ENCODE measurements around the gene ARL8A. TPM values are rescaled to one million over a fixed set of nuclear protein-coding genes. Genes with fewer than 3 reads are reported as not detected.
"Not testable (repeated sequence)": the region's sequence is repeated elsewhere in the genome, so short reads cannot be mapped to it uniquely, and the experiment has no call there.

Gene ARL8A
- total RNA-seq, 2 donors from 2014 or later, result 18.1 to 21.0 TPM

- TF ChIP-seq POLR2A (IDR thresholded peaks at IDR 0.05), result no peak
- TF ChIP-seq CTCF (IDR thresholded peaks at IDR 0.05), result no peak
- H3K4me3 ChIP-seq, result no peak overlapping the region
- no peak overlapping the region for H3K27ac ChIP-seq
- DNase-seq (no peak), ATAC-seq (no peak)
- no peaks in the 10 kb centered on the region for H3K4me1 ChIP-seq
- H3K9me3 ChIP-seq, result no peaks in the 10 kb centered on the region
- no peaks in the 10 kb centered on the region for H3K27me3 ChIP-seq
- 50 to 74% methylated on average over 2 to 7 of the region's 7 CpGs for WGBS, 2 donors
- H3K36me3 ChIP-seq (replicated peaks in 1 of 2; ENCODE audit: insufficient read depth in 1 of 2, low read depth in 2 of 2), result no peaks in the 10 kb centered on the region
- intact Hi-C loops (cut with DNase I), result loop anchor here (5.0 kb wide), 1 partner anchor 131 kb away; no protein-coding TSS in a partner anchor
Observed at GRCh38 chr1:202186327-202186726, 41.8 kb upstream of the ARL8A start.

- H3K9me3 ChIP-seq, result no peaks in the 10 kb centered on the region
- H3K27me3 ChIP-seq, result no peaks in the 10 kb centered on the region
- intact Hi-C loops (cut with DNase I), result loop anchor here (5.0 kb wide), 1 partner anchor 132 kb away; no protein-coding TSS in a partner anchor
- TF ChIP-seq CTCF (IDR thresholded peaks at IDR 0.05) (peak; percentile 58 to 85 (median 67)), POLR2A (IDR thresholded peaks at IDR 0.05) (no peak)
- H3K36me3 ChIP-seq (replicated peaks in 1 of 2; ENCODE audit: insufficient read depth in 1 of 2, low read depth in 2 of 2), result no peaks in the 10 kb centered on the region
- DNase-seq (peak; percentile 78 to 87 (median 82)), ATAC-seq (peak; percentile 76)
- WGBS, 2 donors, result 11 to 15% methylated on average over 12 to 19 of the region's 19 CpGs
- no peak overlapping the region for H3K4me3 ChIP-seq
- H3K4me1 ChIP-seq, result no peaks in the 10 kb centered on the region
- no peak overlapping the region for H3K27ac ChIP-seq
Observed at GRCh38 chr1:202184750-202185460, 40.4 kb upstream of the ARL8A start.

GRCh38 chr1:202182040-202182877 lies 37.7 kb upstream of the ARL8A start:
- no peaks in the 10 kb centered on the region for H3K9me3 ChIP-seq
- no peaks in the 10 kb centered on the region for H3K4me1 ChIP-seq
- no peak for ATAC-seq
- H3K27ac ChIP-seq, result no peak overlapping the region
- DNase-seq, result no peak
- no peak overlapping the region for H3K4me3 ChIP-seq
- no peaks in the 10 kb centered on the region for H3K27me3 ChIP-seq
- WGBS, 2 donors, result 76 to 86% methylated on average over 7 to 8 of the region's 8 CpGs
- no peak for TF ChIP-seq CTCF (IDR thresholded peaks at IDR 0.05)
- H3K36me3 ChIP-seq (replicated peaks in 1 of 2; ENCODE audit: insufficient read depth in 1 of 2, low read depth in 2 of 2), result no peaks in the 10 kb centered on the region
- intact Hi-C loops (cut with DNase I), result no loop called here

- H3K4me1 ChIP-seq, result no peaks in the 10 kb centered on the region
- DNase-seq (no peak), ATAC-seq (no peak)
- H3K27ac ChIP-seq, result no peak overlapping the region
- no peaks in the 10 kb centered on the region for H3K9me3 ChIP-seq
- TF ChIP-seq POLR2A (IDR thresholded peaks at IDR 0.05) (no peak), CTCF (IDR thresholded peaks at IDR 0.05) (no peak)
- no peak overlapping the region for H3K4me3 ChIP-seq
- no peaks in the 10 kb centered on the region for H3K27me3 ChIP-seq
- WGBS, 2 donors, result 69% methylated on average over 7 of the region's 7 CpGs; no CpG with 5 or more reads in 1 of the 2 donors
- no peaks in the 10 kb centered on the region for H3K36me3 ChIP-seq (replicated peaks in 1 of 2; ENCODE audit: insufficient read depth in 1 of 2, low read depth in 2 of 2)
- intact Hi-C loops (cut with DNase I), result no loop called here
Observed at GRCh38 chr1:202181586-202181985, 37.0 kb upstream of the ARL8A start.

GRCh38 chr1:202180751-202181139 lies 36.2 kb upstream of the ARL8A start:
- H3K4me3 ChIP-seq; H3K36me3 ChIP-seq (replicated peaks in 1 of 2; ENCODE audit: insufficient read depth in 1 of 2, low read depth in 2 of 2); H3K27ac ChIP-seq; H3K4me1 ChIP-seq; H3K27me3 ChIP-seq; H3K9me3 ChIP-seq; intact Hi-C loops (cut with DNase I); ATAC-seq; DNase-seq: not testable (repeated sequence)
- 43 to 62% methylated on average over 2 of the region's 2 CpGs for WGBS, 2 donors

Measured in body of pancreas (tissue), 4 donors.